Osteocyte (in vitro differentiated cells): ENCODE data around the gene CDCP2. TPM values are rescaled to one million over a fixed set of nuclear protein-coding genes. Genes with fewer than 3 reads are reported as not detected.

Experiments
- DNase-seq: peaks from one replicate; pipeline ENCODE4 v3.0.0; 2021; ENCODE audit warnings: mixed read lengths; ENCODE audit not compliant: unreplicated experiment; ENCODE audit errors: extremely low spot score
- H3K27ac Mint-ChIP-seq: one replicate; pipeline ENCODE4 v1.8.0; 2021; ENCODE audit warnings: mild to moderate bottlenecking, mixed read lengths; ENCODE audit not compliant: unreplicated experiment
- H3K27me3 Mint-ChIP-seq: one replicate; pipeline ENCODE4 v1.8.0; 2021; ENCODE audit warnings: mixed read lengths; ENCODE audit not compliant: unreplicated experiment
- H3K36me3 Mint-ChIP-seq: one replicate; pipeline ENCODE4 v1.8.0; 2021; ENCODE audit warnings: mixed read lengths; ENCODE audit not compliant: unreplicated experiment
- H3K4me1 Mint-ChIP-seq: one replicate; pipeline ENCODE4 v1.8.0; 2021; ENCODE audit warnings: mixed read lengths; ENCODE audit not compliant: unreplicated experiment
- H3K4me3 Mint-ChIP-seq: one replicate; pipeline ENCODE4 v1.8.0; 2021; ENCODE audit warnings: mild to moderate bottlenecking, moderate library complexity, mixed read lengths; ENCODE audit not compliant: unreplicated experiment
- H3K9me3 Mint-ChIP-seq: one replicate; pipeline ENCODE4 v1.8.0; 2021; ENCODE audit warnings: mixed read lengths; ENCODE audit not compliant: unreplicated experiment
- CTCF ChIP-seq: fragments of 200-600 bp; sonication (generic); IDR thresholded peaks from 2 replicates; pipeline ENCODE4 v1.5.0; 2021; ENCODE audit warnings: antibody characterized with exemption, mild to moderate bottlenecking, moderate library complexity
- total RNA-seq: library from RNA; stranded (reverse); gene quantifications from 2 replicates; pipeline ENCODE4 v1.2.1, GENCODE V29; 2021

The CDCP2 gene
- total RNA-seq, 1 donor from 2014 or later, result not detected

DNA sequence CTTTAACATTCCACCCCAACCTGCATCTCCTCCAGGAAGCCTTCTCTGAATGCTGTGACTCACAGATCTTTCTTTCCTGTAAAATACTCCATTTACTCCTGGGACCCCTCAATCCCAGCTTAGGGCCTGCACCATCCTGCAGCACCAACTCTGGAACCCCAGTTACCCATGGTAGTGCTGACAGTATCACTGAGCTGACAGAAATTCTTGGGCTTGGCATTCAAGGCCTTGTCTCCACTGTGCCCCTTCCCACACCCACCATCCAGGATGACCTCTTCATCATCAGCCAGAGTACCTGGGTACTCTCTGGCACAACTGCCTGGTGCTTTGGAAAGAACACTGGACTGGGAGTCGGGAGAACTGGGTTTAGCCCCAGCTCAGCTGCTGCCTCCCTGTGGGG is 38.7 kb upstream of the CDCP2 start:
- DNase-seq, result no peak
- no peaks in the 10 kb centered on the region for H3K4me1 Mint-ChIP-seq
- H3K27me3 Mint-ChIP-seq, result no peaks in the 10 kb centered on the region
- H3K36me3 Mint-ChIP-seq, result peaks cover 29% of the 10 kb centered on the region
- H3K4me3 Mint-ChIP-seq, result no peak overlapping the region
- TF ChIP-seq CTCF, result no peak
- H3K27ac Mint-ChIP-seq, result no peak overlapping the region
- H3K9me3 Mint-ChIP-seq, result no peaks in the 10 kb centered on the region

DNA sequence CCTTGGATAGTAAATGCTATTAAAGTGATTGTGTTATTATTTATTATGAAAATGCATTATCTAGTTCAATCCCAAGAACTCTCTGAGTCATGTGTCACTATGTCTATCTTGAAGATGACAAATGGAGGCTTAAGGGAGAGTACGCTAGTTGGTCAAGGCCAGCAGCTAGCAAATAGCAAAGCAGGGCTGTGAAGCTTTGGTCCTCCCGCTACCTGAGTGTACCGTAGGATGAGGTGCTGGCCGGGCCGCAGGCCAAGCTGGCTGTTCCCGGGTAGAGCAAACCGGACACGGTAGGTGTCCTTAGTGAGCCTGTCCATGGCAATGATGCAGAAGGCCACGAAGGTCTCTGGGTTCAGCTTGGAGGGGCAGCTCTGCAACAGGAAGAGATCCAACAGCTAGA is 37.7 kb upstream of the CDCP2 start:
- no peak for DNase-seq
- Mint-ChIP-seq H3K9me3 (no peaks in the 10 kb centered on the region), H3K4me1 (no peaks in the 10 kb centered on the region), H3K27me3 (no peaks in the 10 kb centered on the region), H3K4me3 (no peak overlapping the region), H3K27ac (no peak overlapping the region), H3K36me3 (peaks cover 34% of the 10 kb centered on the region)
- TF ChIP-seq CTCF, result no peak

GRCh38 chr1:54188291-54188690 is 35.5 kb upstream of the CDCP2 start:
- Mint-ChIP-seq H3K27ac (no peak overlapping the region), H3K4me3 (no peak overlapping the region), H3K36me3 (peaks cover 26% of the 10 kb centered on the region), H3K27me3 (no peaks in the 10 kb centered on the region), H3K4me1 (no peaks in the 10 kb centered on the region), H3K9me3 (no peaks in the 10 kb centered on the region)
- no peak for TF ChIP-seq CTCF
- DNase-seq, result no peak

- Mint-ChIP-seq H3K9me3 (no peaks in the 10 kb centered on the region), H3K4me1 (no peaks in the 10 kb centered on the region), H3K27me3 (no peaks in the 10 kb centered on the region), H3K36me3 (peaks cover 25% of the 10 kb centered on the region), H3K4me3 (no peak overlapping the region), H3K27ac (no peak overlapping the region)
- no peak for TF ChIP-seq CTCF
- no peak for DNase-seq
Observed at GRCh38 chr1:54186056-54186455, 33.3 kb upstream of the CDCP2 start.

DNA sequence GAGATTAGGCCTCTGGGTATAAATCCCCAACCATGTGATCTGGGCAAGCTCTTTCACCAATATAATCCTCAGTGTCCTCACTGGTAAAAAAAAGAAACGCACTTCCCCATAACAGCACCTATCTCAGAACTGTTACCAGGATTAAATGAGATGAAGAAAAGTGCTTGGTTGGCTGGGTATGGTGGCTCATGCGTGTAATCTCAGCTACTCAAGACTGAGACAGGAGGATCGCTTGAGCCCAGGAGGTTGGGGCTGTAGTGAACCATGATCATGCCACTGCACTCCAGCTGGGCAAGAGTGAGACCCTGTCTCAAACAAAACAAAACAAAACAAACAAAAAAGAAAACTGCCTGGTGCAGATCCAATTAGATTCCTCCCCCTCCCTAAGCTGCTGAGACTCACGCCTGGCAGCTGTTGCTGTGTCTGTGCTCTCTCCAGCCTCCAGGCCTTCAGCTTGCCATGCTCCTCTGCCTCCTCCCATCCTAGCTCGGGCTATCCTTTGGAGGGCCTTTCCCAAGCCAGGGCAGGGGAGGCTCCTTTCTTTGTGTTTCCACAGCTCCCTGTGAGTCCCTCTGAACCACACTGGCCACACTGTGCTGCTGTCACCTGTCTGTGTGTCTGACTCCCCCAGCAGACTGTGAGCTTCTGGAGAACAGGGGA is 28.0 kb upstream of the CDCP2 start:
- H3K27me3 Mint-ChIP-seq, result no peaks in the 10 kb centered on the region
- no peak for TF ChIP-seq CTCF
- no peak overlapping the region for H3K4me3 Mint-ChIP-seq
- peaks cover 7% of the 10 kb centered on the region for H3K36me3 Mint-ChIP-seq
- no peak for DNase-seq
- no peaks in the 10 kb centered on the region for H3K4me1 Mint-ChIP-seq
- no peak overlapping the region for H3K27ac Mint-ChIP-seq
- no peaks in the 10 kb centered on the region for H3K9me3 Mint-ChIP-seq
